Measurements from ENCODE around the gene POLR2E.

Gene POLR2E

DNA sequence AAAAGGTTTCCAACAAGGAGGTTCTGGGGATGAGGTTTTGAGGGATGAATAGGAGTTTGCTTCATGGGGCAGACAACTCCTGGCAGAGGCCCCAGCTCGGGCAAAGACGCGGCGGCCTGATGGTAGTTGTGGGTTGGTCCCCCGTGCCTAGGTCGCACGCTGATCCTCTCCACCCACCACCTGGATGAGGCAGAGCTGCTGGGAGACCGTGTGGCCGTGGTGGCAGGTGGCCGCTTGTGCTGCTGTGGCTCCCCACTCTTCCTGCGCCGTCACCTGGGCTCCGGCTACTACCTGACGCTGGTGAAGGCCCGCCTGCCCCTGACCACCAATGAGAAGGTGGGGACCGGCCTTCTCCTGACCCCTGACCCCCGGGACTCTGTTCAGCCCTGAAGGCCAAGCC is 43.4 kb downstream of the POLR2E start:
- no peak for FAIRE-seq
- DNase-seq (ENCODE audit: insufficient read length, low spot score) = no peak

DNA sequence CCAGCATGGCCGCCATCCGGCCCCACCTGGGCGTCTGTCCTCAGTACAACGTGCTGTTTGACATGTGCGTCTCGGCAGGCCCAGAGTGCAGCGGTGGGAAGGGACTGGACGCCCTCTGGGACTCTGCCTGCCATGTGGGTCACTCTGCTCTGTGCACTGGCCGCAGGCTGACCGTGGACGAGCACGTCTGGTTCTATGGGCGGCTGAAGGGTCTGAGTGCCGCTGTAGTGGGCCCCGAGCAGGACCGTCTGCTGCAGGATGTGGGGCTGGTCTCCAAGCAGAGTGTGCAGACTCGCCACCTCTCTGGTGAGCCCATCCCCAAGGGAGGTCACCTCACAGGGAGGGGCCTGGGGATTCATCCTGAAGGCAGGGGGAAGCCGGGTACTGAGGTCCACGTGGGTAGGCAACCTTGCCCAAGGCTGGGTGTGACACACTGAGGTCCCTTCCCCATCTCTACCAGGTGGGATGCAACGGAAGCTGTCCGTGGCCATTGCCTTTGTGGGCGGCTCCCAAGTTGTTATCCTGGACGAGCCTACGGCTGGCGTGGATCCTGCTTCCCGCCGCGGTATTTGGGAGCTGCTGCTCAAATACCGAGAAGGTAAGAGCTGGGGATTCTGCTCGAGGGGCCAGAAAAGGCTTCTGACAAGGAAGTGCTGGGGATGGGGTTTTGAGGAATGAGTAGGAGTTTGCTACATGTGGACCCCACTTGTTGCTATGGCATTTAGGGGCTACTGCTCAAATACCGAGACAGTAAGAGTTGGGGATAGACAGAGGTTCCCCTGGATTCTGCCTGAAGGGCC is 44.0 kb downstream of the POLR2E start:
- DNase-seq (ENCODE audit: insufficient read length, low spot score) = no peak
- no peak for FAIRE-seq

DNA sequence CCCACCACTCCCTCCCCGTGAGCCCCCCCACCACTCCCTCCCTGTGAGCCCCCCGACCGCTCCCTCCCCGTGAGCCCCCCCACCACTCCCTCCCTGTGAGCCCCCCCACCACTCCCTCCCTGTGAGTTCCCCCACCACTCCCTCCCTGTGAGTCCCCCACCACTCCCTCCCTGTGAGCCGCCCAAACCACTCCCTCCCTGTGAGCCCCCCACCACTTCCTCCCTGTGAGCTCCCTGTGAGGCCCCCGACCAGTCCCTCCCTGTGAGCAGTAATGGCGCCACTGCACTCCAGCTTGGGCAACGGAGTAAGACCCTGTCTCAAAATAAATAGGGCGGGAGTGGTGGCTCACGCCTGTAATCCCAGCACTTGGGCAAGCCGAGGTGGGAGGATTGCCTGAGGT is 45.4 kb downstream of the POLR2E start:
- no peak for DNase-seq (ENCODE audit: insufficient read length, low spot score)
- no peak for FAIRE-seq

DNA sequence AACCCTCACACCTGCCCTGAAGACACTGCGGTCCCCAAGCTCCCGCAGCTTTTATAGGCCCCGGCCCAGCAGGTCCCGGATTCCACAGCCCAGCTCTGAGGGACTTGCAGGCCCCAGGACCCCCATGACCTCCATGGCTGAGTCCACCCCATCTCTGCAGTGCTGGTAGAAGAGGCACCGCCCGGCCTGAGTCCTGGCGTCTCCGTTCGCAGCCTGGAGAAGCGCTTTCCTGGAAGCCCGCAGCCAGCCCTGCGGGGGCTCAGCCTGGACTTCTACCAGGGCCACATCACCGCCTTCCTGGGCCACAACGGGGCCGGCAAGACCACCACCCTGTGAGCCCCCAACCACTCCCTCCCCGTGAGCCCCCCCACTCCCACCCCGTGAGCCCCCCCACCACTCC is 46.1 kb downstream of the POLR2E start:
- FAIRE-seq (no peak), DNase-seq (ENCODE audit: insufficient read length, low spot score) (no peak)

DNA sequence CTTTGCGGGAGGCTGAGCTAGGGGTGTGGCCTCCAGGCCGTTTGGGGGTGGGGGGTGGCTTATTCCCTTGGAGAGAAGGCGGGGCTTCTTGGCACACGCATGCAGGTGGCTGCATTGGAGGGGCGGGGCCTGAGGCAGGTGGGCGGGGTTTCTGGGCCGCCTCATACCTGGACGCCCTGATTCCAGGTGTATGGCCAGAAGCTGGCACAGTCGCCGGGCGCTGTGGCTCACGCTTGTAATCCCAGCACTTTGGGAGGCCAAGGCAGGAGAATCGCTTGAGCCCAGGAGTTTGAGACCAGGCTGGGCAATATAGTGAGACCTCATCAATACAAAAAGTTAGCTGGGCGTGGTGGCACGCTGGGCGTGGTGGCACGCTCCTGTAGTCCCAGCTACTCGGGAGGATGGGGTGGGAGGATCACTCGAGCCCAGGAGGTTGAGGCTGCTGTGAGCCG is 47.5 kb downstream of the POLR2E start:
- FAIRE-seq = no peak
- DNase-seq (ENCODE audit: insufficient read length, low spot score) = no peak

DNA sequence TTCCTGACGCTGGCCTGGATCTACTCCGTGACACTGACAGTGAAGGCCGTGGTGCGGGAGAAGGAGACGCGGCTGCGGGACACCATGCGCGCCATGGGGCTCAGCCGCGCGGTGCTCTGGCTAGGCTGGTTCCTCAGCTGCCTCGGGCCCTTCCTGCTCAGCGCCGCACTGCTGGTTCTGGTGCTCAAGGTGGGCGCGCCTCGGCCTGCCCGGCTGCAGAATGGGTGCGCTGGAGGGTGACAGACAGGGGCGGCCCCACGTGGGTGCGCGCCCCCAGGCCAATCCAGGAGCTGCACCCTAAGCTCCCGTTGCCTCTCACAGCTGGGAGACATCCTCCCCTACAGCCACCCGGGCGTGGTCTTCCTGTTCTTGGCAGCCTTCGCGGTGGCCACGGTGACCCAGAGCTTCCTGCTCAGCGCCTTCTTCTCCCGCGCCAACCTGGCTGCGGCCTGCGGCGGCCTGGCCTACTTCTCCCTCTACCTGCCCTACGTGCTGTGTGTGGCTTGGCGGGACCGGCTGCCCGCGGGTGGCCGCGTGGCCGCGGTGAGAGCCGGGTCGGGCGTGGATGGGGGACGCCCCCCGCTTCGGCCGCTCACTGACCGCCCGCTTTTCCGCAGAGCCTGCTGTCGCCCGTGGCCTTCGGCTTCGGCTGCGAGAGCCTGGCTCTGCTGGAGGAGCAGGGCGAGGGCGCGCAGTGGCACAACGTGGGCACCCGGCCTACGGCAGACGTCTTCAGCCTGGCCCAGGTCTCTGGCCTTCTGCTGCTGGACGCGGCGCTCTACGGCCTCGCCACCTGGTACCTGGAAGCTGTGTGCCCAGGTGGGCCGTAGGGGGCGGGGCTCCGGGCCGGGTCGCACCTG is 48.1 kb downstream of the POLR2E start:
- FAIRE-seq (no peak), DNase-seq (ENCODE audit: insufficient read length, low spot score) (no peak)

DNA sequence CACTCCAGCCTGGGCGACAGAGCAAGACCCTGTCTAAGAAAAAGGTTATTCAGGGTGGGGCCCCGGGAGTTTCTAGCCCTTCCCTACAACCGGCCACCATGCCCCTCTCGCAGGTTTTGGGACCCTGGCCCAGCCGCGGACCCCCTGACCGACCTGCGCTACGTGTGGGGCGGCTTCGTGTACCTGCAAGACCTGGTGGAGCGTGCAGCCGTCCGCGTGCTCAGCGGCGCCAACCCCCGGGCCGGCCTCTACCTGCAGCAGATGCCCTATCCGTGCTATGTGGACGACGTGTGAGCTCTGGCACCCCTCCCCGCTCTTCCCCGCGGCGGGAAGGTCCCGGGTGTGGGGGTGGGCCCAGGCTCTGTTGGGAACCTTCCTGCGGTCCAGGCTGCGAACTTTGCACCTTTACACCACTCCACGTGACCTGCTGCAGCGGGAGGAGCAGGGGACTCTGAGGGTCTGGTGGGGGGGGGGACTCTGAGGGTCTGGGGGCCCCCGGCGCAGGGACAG is 49.0 kb downstream of the POLR2E start:
- FAIRE-seq (no peak), DNase-seq (ENCODE audit: insufficient read length, low spot score) (no peak)

DNA sequence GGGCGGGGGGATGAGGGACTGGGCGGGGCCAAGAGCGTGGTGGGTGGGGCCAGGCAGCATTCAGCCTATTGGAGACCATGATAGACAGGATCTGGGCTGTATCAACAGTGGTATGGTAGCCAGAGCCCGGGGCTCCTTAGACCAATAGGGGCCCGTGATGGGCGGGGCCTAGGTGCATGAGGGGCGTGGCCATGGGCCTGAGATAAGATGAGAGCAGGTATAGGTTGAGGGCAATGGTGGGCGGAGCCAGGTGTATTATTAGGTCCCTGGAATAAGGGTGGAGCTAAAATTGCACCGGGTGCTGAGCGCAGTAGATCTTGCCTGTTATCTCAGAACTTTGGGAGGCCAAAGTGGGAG is 50.0 kb downstream of the POLR2E start:
- DNase-seq (ENCODE audit: insufficient read length, low spot score) (peak; percentile 75), FAIRE-seq (peak; percentile 76)

DNA sequence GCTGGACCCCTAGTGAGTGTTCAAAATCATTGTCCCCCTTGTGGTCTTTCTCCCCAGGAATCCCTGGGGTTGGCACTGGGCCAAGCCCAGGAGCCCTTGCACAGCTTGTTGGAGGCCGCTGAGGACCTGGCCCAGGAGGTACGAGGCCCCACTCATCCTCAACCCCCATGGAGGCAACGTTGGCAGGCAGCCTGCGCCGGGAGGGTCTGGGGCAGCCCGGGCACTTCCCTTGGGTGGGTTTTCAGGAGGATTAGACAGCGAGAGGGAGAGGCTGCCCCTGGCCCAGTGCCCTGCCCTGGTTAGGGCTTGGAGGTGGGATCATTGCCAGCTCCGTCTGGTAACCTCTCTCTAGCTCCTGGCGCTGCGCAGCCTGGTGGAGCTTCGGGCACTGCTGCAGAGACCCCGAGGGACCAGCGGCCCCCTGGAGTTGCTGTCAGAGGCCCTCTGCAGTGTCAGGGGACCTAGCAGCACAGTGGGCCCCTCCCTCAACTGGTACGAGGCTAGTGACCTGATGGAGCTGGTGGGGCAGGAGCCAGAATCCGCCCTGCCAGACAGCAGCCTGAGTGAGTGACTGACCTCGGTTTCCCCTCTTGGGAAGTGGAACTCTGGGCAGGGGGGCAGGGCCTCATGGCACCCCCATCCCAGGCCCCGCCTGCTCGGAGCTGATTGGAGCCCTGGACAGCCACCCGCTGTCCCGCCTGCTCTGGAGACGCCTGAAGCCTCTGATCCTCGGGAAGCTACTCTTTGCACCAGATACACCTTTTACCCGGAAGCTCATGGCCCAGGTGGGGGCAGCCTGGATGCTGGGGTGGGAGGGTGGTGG is 52.3 kb downstream of the POLR2E start:
- FAIRE-seq = no peak
- no peak for DNase-seq (ENCODE audit: insufficient read length, low spot score)

DNA sequence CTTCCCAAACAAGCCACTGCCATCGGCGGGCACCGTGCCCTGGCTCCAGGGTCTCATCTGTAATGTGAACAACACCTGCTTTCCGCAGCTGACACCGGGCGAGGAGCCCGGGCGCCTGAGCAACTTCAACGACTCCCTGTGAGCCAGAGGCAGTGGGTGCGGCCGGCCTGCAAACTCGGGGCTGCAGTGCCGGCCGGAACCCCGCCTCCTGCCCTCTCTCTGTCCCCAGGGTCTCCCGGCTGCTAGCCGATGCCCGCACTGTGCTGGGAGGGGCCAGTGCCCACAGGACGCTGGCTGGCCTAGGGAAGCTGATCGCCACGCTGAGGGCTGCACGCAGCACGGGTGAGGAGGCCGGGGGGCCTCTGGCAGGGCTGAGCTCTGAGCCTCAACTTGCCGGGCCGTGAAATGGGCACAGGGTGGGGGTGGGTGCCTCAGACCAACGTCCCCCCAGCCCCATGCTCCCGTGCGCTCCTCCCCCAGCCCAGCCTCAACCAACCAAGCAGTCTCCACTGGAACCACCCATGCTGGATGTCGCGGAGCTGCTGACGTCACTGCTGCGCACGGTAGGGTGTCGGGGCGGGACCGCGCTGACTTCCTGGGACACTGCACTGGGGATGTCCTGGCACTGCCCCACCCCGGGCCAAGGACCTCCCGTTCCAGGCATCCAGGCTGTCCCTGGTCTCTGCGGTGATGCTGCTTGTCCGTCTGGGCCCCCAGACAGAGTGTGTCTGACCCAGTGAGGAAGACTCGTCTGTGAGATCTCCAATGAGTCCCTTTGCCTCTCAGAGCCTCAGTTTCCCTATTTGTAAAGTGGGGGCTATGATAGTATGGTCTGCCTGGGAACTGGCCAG is 53.1 kb downstream of the POLR2E start:
- FAIRE-seq (no peak), DNase-seq (ENCODE audit: insufficient read length, low spot score) (no peak)

DNA sequence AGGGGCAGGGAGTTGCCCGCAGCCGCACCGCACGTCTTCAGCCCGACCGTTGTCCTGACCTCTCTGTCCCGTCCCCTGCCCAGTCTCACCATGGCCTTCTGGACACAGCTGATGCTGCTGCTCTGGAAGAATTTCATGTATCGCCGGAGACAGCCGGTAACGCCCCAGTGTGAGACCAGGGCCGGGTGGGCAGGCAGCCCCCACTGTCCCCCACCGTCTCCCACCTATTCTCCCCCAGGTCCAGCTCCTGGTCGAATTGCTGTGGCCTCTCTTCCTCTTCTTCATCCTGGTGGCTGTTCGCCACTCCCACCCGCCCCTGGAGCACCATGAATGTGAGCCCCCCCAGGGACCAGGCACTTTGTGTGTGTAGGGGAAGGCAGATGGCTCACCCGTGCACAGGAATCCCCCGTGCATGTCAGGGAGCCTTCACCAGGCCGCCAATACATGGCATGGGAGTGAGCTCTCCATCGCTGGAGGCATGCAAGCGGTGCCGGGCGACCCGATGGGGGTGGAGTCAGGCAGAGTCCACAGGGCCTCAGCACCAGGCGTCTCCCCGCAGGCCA is 53.8 kb downstream of the POLR2E start:
- DNase-seq (ENCODE audit: insufficient read length, low spot score) (no peak), FAIRE-seq (no peak)

DNA sequence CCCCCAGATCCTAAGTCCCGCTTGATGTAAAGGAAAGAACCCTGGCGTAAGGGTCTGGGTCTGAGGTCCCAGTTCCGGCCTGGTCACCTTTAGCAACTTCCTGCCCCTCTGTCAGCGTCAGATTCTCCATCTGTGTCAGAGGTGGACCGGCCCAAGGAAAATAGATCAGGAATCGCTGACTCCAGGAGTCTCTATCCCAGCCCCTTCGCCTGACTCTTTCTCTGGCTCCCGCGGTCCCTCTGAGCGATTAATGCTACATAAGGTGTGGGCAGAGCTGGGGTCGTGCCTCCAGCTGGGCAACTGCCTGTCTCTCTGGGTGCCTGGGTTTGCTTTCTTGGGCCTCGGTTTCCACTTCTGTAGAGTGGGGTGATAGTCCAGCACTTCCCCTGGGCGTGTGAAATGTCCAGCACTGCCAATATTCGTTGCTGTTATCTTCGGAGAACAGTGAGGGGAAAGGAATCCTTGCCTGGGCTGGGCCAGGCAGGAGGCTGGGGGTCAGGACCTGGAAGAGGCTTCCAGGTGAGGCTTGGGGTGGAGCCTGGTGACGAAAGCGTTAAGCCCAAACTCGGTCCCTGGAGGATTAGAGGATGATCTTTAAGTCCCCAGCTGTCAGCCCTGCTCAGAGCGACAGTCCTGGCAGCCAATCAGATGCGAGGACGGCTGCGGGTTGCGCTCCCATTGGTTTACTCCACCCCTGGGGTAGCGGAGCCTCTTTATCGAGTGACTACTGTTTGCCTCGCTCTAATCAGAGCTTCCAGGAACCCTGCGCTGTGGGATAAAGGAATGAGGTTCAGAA is 54.5 kb downstream of the POLR2E start:
- peak; percentile 100 for FAIRE-seq

DNA sequence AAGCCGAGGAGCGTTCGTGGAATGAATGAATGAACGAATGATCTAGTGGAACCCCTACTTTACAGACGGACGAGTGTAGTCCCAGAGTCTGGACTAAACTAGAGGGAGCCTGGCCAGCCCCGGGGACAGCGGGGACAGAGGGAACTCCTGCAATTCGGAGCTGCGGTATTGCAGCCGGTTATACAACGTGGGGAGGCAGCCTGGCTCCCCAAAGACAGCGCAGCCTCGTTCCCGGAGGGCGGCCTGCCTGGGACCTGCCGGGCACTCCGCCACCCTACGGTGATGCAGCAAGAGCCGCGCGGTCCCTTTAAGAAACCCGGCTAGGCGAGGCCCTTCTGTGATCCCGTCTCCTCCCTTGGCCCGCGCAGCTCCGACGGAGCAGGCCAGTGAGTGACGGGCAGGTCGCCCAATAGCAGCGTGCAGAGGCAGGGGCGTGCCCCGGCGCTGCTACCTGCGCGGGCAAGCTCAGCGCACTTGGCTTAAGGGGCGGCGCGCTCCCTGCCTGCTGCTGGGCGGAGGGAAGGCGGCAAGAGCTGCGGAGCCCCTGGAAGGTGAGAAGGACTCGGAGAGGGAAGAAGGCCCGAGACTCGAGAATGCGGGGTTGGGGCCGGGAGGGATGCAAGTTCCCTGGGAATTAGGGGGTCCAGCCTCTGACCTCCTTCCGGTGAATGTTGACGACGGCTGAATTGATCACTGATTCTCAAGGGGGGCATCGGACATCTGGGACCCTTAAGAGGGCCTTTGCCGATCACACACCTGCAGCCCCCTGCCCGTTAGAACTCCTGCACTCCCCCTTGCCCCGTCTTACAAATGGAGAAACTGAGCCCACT is 55.3 kb downstream of the POLR2E start, which contains the start of gene ABCA7:
ABCA7 (plus strand) TSS at position 462 of the 830 bp plus-strand sequence. CDS start 1,255 bp downstream, outside the sequence.
- DNase-seq (ENCODE audit: insufficient read length, low spot score) = peak; percentile 83
- peak; percentile 94 for FAIRE-seq

More for the DNA sequence above, 54.5 kb downstream of the POLR2E start:
- peak; percentile 99 for DNase-seq (ENCODE audit: insufficient read length, low spot score)

DNA sequence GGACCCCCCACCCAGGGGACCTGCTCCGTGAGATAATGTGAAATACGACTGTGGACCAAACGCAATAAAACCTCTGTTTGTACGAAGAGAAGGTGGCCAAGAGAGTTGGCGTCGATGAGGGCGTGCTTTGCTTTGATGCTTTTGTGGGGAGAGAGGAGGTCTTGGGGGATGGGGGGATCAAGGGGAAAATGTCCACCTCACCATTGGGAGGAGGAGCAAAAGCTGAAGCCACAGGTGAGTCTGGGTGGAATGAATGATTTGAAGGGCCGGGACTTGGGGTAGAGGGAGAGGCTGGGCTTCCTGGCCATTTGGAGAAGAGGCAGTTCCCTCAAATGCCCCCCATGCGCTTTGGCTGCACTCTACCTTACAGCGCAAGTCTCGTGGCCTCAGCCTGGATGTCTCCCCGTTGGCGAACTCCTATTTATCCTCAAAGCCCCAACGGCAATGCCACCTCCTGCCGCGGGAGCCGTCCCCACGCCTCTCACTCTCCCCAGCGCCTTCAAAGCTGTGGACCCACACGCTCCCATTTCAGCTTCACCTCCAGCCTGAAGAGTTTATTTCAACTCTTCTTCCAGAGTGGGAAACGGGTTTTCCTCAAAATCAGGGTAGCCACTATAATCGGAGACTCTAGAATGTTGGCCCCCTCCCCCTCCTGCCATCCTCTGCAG is 56.1 kb downstream of the POLR2E start:
- FAIRE-seq = no peak
- no peak for DNase-seq (ENCODE audit: insufficient read length, low spot score)

DNA sequence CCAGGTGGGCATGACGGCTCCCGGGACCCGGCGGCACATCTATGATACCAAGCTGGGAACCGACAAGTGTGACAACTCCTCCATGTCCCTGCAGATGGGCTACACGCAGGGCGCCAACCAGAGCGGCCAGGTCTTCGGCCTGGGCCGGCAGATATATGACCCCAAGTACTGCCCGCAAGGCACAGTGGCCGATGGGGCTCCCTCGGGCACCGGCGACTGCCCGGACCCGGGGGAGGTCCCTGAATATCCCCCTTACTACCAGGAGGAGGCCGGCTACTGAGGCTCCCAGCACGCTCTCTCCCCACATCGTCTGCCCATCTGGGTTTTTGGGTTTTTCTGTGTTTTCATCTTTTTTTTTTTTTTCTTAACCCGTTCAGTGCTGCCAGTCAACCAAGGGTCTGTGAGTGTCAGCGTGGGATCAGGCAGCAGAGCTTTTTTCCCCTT is 57.5 kb downstream of the POLR2E start:
- DNase-seq (ENCODE audit: insufficient read length, low spot score) = no peak
- FAIRE-seq = no peak
